ENCODE data around the gene VAV2. TPM values are rescaled to one million over a fixed set of nuclear protein-coding genes. Genes with fewer than 3 reads are reported as not detected.

VAV2 gene
- total RNA-seq, 4 donors from 2014 or later, result 15.0 to 25.7 (median 20.5) TPM

- 79 to 89% methylated on average over 14 to 18 of the region's 24 CpGs for WGBS, 2 donors
- TF ChIP-seq CTCF (IDR thresholded peaks at IDR 0.05) (no peak), POLR2A (IDR thresholded peaks at IDR 0.05) (no peak)
- H3K27ac ChIP-seq, result no peak overlapping the region
- peaks cover 0 to 6% of the 10 kb centered on the region in 2 donors for H3K4me1 ChIP-seq
- DNase-seq, result no peak
- no peaks in the 10 kb centered on the region for H3K9me3 ChIP-seq
- H3K4me3 ChIP-seq (replicated peaks in 1 of 3), result no peak overlapping the region
- intact Hi-C loops (cut with DNase I), result no loop called here
- no peaks in the 10 kb centered on the region for H3K36me3 ChIP-seq
- H3K27me3 ChIP-seq, result no peaks in the 10 kb centered on the region
Observed at GRCh38 chr9:133882849-133883755, 109.0 kb downstream of the VAV2 start.

GRCh38 chr9:133881671-133882381 lies 110.3 kb downstream of the VAV2 start:
- Histone ChIP-seq H3K4me1 (peaks cover 0 to 6% of the 10 kb centered on the region in 2 donors), H3K27ac (peak overlapping the region in 1 of 3 donors; percentile 21), H3K27me3 (no peaks in the 10 kb centered on the region), H3K4me3 (replicated peaks in 1 of 3) (no peak overlapping the region), H3K36me3 (no peaks in the 10 kb centered on the region), H3K9me3 (no peaks in the 10 kb centered on the region)
- intact Hi-C loops (cut with DNase I), result no loop called here
- TF ChIP-seq CTCF (IDR thresholded peaks at IDR 0.05), result no peak
- no peak for TF ChIP-seq POLR2A (IDR thresholded peaks at IDR 0.05)
- peak; percentile 69 to 74 for DNase-seq
- 72 to 78% methylated on average over 21 to 24 of the region's 24 CpGs for WGBS, 2 donors

- H3K36me3 ChIP-seq, result no peaks in the 10 kb centered on the region
- intact Hi-C loops (cut with DNase I), result no loop called here
- H3K4me1 ChIP-seq, result peaks cover 0 to 6% of the 10 kb centered on the region in 2 donors
- H3K9me3 ChIP-seq, result no peaks in the 10 kb centered on the region
- DNase-seq, result peak in 1 of 2 donors; percentile 27
- no peak for TF ChIP-seq POLR2A (IDR thresholded peaks at IDR 0.05)
- TF ChIP-seq CTCF (IDR thresholded peaks at IDR 0.05), result no peak
- no peak overlapping the region for H3K4me3 ChIP-seq (replicated peaks in 1 of 3)
- WGBS, 2 donors, result 82 to 85% methylated on average over 19 to 20 of the region's 23 CpGs
- H3K27ac ChIP-seq, result no peak overlapping the region
- H3K27me3 ChIP-seq, result no peaks in the 10 kb centered on the region
Observed at GRCh38 chr9:133880851-133881661, 111.1 kb downstream of the VAV2 start.

GRCh38 chr9:133880136-133880535 lies 112.0 kb downstream of the VAV2 start:
- H3K36me3 ChIP-seq, result no peaks in the 10 kb centered on the region
- H3K27me3 ChIP-seq, result no peaks in the 10 kb centered on the region
- 88 to 92% methylated on average over 7 of the region's 7 CpGs for WGBS, 2 donors
- no peak overlapping the region for H3K4me3 ChIP-seq (replicated peaks in 1 of 3)
- H3K4me1 ChIP-seq, result peaks cover 0 to 6% of the 10 kb centered on the region in 2 donors
- TF ChIP-seq POLR2A (IDR thresholded peaks at IDR 0.05), result no peak
- DNase-seq, result no peak
- no peaks in the 10 kb centered on the region for H3K9me3 ChIP-seq
- H3K27ac ChIP-seq, result no peak overlapping the region
- intact Hi-C loops (cut with DNase I), result no loop called here

GRCh38 chr9:133879615-133880014 lies 112.5 kb downstream of the VAV2 start:
- intact Hi-C loops (cut with DNase I), result no loop called here
- WGBS, 2 donors, result 90 to 94% methylated on average over 10 to 11 of the region's 11 CpGs
- TF ChIP-seq POLR2A (IDR thresholded peaks at IDR 0.05) (no peak), CTCF (IDR thresholded peaks at IDR 0.05) (no peak)
- Histone ChIP-seq H3K27ac (no peak overlapping the region), H3K9me3 (no peaks in the 10 kb centered on the region), H3K27me3 (no peaks in the 10 kb centered on the region), H3K4me1 (peaks cover 0 to 6% of the 10 kb centered on the region in 2 donors), H3K4me3 (replicated peaks in 1 of 3) (no peak overlapping the region), H3K36me3 (no peaks in the 10 kb centered on the region)
- DNase-seq, result no peak
